Keratinocyte (primary cell): Measurements from ENCODE around the gene STUB1.

Experiments
- EZH2 ChIP-seq: IDR thresholded peaks from one replicate; pipeline ENCODE4 v1.6.1; 2012; ENCODE audit warnings: inconsistent platforms, mild to moderate bottlenecking, low read length, moderate library complexity
- TF ChIP-seq, protein P1 (sequence below), 3 experiments: IDR thresholded peaks in 1 of 3; conservative IDR thresholded peaks in 1 of 3; optimal IDR thresholded peaks in 1 of 3; 2 replicates in 2 of 3; 3 replicates in 1 of 3; pipeline versions ENCODE3 to v1.5.1; 2011; ENCODE audit warnings: low read length in 3 of 3, mild to moderate bottlenecking in 3 of 3, moderate library complexity in 2 of 3, control low read depth in 1 of 3, inconsistent platforms in 1 of 3; ENCODE audit not compliant: insufficient read depth in 2 of 3; ENCODE audit errors: extremely low read depth in 1 of 3

DNA sequence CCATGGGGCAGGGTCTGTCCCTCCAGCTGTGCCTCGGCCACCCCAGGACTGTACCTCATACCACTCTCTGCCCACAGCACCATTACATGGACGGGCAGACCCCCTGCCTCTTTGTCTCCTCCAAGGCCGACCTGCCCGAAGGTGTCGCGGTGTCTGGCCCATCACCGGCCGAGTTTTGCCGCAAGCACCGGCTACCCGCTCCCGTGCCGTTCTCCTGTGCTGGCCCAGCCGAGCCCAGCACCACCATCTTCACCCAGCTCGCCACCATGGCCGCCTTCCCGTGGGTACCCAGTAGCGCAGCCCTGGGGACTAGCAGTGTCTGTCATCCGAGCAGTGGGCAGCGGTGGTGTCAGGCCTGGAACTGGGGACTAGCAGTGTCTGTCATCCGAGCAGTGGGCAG, 7.4 kb upstream of the STUB1 start:
- TF ChIP-seq, protein P1, sequence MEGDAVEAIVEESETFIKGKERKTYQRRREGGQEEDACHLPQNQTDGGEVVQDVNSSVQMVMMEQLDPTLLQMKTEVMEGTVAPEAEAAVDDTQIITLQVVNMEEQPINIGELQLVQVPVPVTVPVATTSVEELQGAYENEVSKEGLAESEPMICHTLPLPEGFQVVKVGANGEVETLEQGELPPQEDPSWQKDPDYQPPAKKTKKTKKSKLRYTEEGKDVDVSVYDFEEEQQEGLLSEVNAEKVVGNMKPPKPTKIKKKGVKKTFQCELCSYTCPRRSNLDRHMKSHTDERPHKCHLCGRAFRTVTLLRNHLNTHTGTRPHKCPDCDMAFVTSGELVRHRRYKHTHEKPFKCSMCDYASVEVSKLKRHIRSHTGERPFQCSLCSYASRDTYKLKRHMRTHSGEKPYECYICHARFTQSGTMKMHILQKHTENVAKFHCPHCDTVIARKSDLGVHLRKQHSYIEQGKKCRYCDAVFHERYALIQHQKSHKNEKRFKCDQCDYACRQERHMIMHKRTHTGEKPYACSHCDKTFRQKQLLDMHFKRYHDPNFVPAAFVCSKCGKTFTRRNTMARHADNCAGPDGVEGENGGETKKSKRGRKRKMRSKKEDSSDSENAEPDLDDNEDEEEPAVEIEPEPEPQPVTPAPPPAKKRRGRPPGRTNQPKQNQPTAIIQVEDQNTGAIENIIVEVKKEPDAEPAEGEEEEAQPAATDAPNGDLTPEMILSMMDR (optimal IDR thresholded peaks at IDR 0.05 in 1 of 3, IDR thresholded peaks at IDR 0.05 in 1 of 3, conservative IDR thresholded peaks at IDR 0.05 in 1 of 3; ENCODE audit: extremely low read depth in 1 of 3, insufficient read depth in 2 of 3, low read length in 3 of 3), result no peak
- no peak for TF ChIP-seq EZH2
